CD4-positive, CD25-positive, alpha-beta regulatory T cell (primary cell): Measurements from ENCODE around the gene CLTRN. TPM values are rescaled to one million over a fixed set of nuclear protein-coding genes. Genes with fewer than 3 reads are reported as not detected.

ENCODE experiments used
- ATAC-seq, 2 donors: fragments of 150-1000 bp; cut with Tn5 transposase; one replicate each; pipeline ENCODE4 v1.10.0; 2021; ENCODE audit warnings: low read depth in 2 of 2, moderate number of reproducible peaks in 2 of 2, moderate library complexity in 1 of 2
- DNase-seq, 3 donors: peaks; one replicate each; pipeline versions ENCODE4 v3.0.0 to v3.0.0-alpha.2; 2012 to 2022; ENCODE audit warnings: mixed read lengths in 1 of 3
- H3K27ac ChIP-seq: one replicate; pipeline ENCODE4 v1.7.0; 2013; ENCODE audit warnings: mild to moderate bottlenecking, low read length; ENCODE audit not compliant: insufficient read depth, poor library complexity, severe bottlenecking
- H3K27me3 ChIP-seq: one replicate; pipeline ENCODE4 v1.7.0; 2013; ENCODE audit warnings: low read length; ENCODE audit not compliant: control insufficient read depth, insufficient read depth
- H3K36me3 ChIP-seq: one replicate; pipeline ENCODE4 v1.7.0; 2013; ENCODE audit warnings: mild to moderate bottlenecking, low read length, moderate library complexity; ENCODE audit not compliant: control insufficient read depth, insufficient read depth
- H3K4me1 ChIP-seq: 2 replicates; pipeline ENCODE4 v1.7.0; 2013; ENCODE audit warnings: mild to moderate bottlenecking, low read length; ENCODE audit not compliant: insufficient read depth, control insufficient read depth, poor library complexity, severe bottlenecking
- H3K4me3 ChIP-seq: one replicate; pipeline ENCODE4 v1.7.0; 2013; ENCODE audit warnings: low read depth, mild to moderate bottlenecking, low read length, moderate library complexity
- H3K9me3 ChIP-seq, 2 experiments: 1 replicate in 1 of 2; 2 replicates in 1 of 2; pipeline ENCODE4 v1.7.0; 2013; ENCODE audit warnings: low read length in 2 of 2, mild to moderate bottlenecking in 1 of 2, moderate library complexity in 1 of 2; ENCODE audit not compliant: control insufficient read depth in 2 of 2
- H3K27ac Mint-ChIP-seq, 3 donors: one replicate each; pipeline ENCODE4 v1.8.0; 2020 to 2022; ENCODE audit warnings: mild to moderate bottlenecking in 3 of 3, mixed read lengths in 3 of 3, moderate library complexity in 2 of 3
- H3K27me3 Mint-ChIP-seq: one replicate; pipeline ENCODE4 v1.8.0; 2022; ENCODE audit warnings: mild to moderate bottlenecking, mixed read lengths
- H3K36me3 Mint-ChIP-seq: one replicate; pipeline ENCODE4 v1.8.0; 2020; ENCODE audit warnings: mixed read lengths
- H3K4me1 Mint-ChIP-seq, 4 donors: one replicate each; pipeline ENCODE4 v1.8.0; 2020 to 2022; ENCODE audit warnings: mixed read lengths in 4 of 4, mild to moderate bottlenecking in 1 of 4
- H3K4me3 Mint-ChIP-seq, 4 donors: one replicate each; pipeline ENCODE4 v1.8.0; 2020 to 2022; ENCODE audit warnings: mild to moderate bottlenecking in 4 of 4, mixed read lengths in 4 of 4, moderate library complexity in 3 of 4
- H3K9me3 Mint-ChIP-seq, 7 donors: one replicate each; pipeline ENCODE4 v1.8.0; 2020 to 2022; ENCODE audit warnings: mixed read lengths in 7 of 7, mild to moderate bottlenecking in 3 of 7, moderate library complexity in 2 of 7
- polyA plus RNA-seq, 4 donors: library from polyadenylated mRNA; unstranded; fragments of 300-500 nt; fragmentation: Illumina TruSeq; gene quantifications; one replicate each; pipeline ENCODE4 v1.2.3, GENCODE V29; 2021
- total RNA-seq: library from RNA; stranded (reverse); gene quantifications from one replicate; pipeline ENCODE4 v1.2.3, GENCODE V29; 2022

CLTRN gene
- total and polyA plus RNA-seq, 5 donors from 2014 or later = 0.11 to 0.17 (median 0.17) TPM; not detected in 2

DNA sequence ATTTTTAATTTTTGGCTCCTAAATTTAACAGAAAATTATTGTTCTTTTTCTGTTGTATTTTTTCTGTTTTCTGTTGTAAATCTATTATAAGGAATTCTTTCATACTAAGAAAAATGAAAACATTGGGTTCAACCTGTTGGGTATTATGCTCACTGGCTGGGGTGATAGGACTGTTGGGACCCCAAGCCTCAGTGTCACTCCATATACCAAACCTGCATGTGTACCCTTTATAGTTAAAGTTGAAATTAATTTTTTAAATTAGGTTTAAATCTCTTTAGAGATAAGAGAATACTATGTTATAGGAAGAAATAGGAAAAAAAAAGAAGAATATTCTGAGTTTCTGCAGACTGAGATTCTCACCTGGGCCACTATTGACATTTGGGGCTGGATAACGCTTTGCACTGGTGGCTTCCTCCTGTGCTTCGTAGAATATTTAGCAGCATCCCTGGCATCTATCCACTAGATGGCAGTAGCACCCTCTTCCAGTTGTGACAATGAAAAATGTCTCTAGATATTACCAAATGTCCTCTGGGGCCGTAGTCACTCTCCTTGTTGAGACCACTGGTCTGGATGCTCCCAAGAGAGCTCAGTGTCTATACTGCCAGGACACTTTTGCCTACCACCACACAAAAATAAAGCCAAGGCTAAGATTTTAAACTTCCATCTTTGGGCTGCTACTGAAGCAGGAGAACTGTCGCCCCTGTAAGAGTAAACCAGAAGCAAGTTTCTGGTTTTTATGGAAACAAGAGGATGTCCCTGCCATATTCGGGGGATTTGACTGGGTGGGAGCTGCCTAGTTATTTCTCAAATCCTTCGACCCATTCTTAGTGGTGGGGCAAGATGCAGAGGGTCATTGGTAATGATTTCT lies 22.4 kb upstream of the CLTRN start:
- Histone ChIP-seq H3K36me3 (peaks cover 4% of the 10 kb centered on the region), H3K4me3 (no peak overlapping the region), H3K4me1 (peaks cover 8% of the 10 kb centered on the region), H3K27me3 (no peaks in the 10 kb centered on the region), H3K9me3 (no peaks in the 10 kb centered on the region), H3K27ac (no peak overlapping the region)
- Mint-ChIP-seq H3K27me3 (no peaks in the 10 kb centered on the region), H3K4me1 (peaks cover 8 to 20% (median 11%) of the 10 kb centered on the region in 4 donors), H3K36me3 (peaks cover 31% of the 10 kb centered on the region), H3K9me3 (no peaks in the 10 kb centered on the region), H3K27ac (peak overlapping the region; percentile 63 to 93 (median 91)), H3K4me3 (peak overlapping the region in 1 of 4 donors; percentile 1)
- DNase-seq (peak; percentile 44 to 78 (median 75)), ATAC-seq (peak; percentile 76 to 80)

DNA sequence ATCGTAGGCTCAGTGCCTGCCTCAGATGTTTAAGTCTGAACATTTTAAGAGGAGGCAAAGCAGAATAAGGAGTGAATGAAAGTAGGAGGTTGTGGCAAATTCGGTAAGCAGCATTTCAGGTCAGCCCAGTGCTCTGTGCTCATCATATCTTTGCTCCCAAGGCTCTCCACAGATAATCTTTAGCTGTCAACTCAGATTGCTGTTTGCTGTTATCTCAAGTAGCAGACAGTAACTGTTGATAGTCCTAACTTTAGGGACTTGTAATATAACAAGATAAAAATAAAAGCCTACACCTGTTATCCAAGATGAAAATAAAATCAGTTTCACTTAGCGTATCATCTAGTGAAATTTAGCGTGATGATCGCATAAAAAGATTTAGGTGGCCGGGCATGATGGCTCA lies 18.6 kb upstream of the CLTRN start:
- Histone ChIP-seq H3K27ac (no peak overlapping the region), H3K36me3 (peaks cover 10% of the 10 kb centered on the region), H3K4me1 (peaks cover 8% of the 10 kb centered on the region), H3K9me3 (no peaks in the 10 kb centered on the region), H3K27me3 (no peaks in the 10 kb centered on the region), H3K4me3 (no peak overlapping the region)
- Mint-ChIP-seq H3K4me3 (no peak overlapping the region), H3K36me3 (peaks cover 14% of the 10 kb centered on the region), H3K27me3 (no peaks in the 10 kb centered on the region), H3K27ac (no peak overlapping the region), H3K9me3 (no peaks in the 10 kb centered on the region), H3K4me1 (peaks cover 4 to 22% (median 12%) of the 10 kb centered on the region in 4 donors)
- ATAC-seq = no peak
- no peak for DNase-seq

DNA sequence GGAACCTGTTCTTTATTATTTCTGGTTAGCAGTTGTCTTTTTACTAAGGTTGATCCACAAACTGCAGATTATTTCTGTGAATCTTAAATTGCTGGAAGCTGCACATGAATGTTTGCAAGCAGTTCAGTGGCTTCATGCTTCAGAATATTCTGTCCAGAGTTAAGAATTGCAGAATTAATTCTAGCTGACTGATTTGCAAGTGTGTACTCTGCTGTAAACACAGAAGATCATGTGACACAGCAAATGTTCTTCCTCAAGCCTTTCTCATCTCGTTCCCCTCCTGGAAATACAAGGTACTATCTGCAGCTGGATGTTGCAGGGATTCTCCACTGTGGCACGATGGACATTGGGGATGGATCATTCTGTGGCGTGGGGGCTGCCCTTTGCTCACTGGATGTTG lies 16.8 kb upstream of the CLTRN start:
- peaks cover 3% of the 10 kb centered on the region for H3K4me1 ChIP-seq
- H3K27me3 ChIP-seq = no peaks in the 10 kb centered on the region
- ATAC-seq = no peak
- Mint-ChIP-seq H3K9me3 (no peaks in the 10 kb centered on the region), H3K4me1 (peaks cover 0 to 18% (median 13%) of the 10 kb centered on the region in 4 donors), H3K27ac (no peak overlapping the region), H3K36me3 (peaks cover 14% of the 10 kb centered on the region), H3K27me3 (no peaks in the 10 kb centered on the region), H3K4me3 (no peak overlapping the region)
- no peak overlapping the region for H3K27ac ChIP-seq
- no peak overlapping the region for H3K4me3 ChIP-seq
- H3K36me3 ChIP-seq = peaks cover 10% of the 10 kb centered on the region
- no peak for DNase-seq
- H3K9me3 ChIP-seq = no peaks in the 10 kb centered on the region

DNA sequence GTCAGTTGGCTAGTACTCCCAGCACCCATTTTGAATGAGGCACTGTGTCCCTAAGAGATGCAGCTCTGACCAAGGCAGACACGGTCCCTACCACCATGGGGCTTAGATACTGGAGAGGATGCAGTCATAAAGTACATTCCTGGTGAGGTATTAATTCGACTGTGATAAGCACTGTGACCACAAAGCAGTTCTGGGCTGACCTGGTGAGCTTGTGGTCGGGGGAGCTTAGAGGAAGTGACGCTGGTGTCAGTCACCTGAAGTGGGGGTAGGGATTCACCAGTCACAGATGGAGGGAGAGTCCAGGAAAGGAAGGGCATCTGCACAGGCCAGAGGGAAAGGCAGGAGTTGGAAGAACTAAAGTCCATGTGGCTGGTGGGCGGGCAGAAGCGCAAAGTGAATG lies 15.8 kb upstream of the CLTRN start:
- ATAC-seq (no peak), DNase-seq (no peak)
- Histone ChIP-seq H3K4me1 (peaks cover 11% of the 10 kb centered on the region), H3K4me3 (no peak overlapping the region), H3K36me3 (peaks cover 10% of the 10 kb centered on the region), H3K27ac (no peak overlapping the region), H3K9me3 (no peaks in the 10 kb centered on the region), H3K27me3 (no peaks in the 10 kb centered on the region)
- Mint-ChIP-seq H3K9me3 (no peaks in the 10 kb centered on the region), H3K4me1 (peaks cover 0 to 18% (median 15%) of the 10 kb centered on the region in 4 donors), H3K27ac (peak overlapping the region; percentile 13 to 74 (median 62)), H3K36me3 (peaks cover 14% of the 10 kb centered on the region), H3K4me3 (peak overlapping the region in 1 of 4 donors; percentile 44), H3K27me3 (no peaks in the 10 kb centered on the region)

DNA sequence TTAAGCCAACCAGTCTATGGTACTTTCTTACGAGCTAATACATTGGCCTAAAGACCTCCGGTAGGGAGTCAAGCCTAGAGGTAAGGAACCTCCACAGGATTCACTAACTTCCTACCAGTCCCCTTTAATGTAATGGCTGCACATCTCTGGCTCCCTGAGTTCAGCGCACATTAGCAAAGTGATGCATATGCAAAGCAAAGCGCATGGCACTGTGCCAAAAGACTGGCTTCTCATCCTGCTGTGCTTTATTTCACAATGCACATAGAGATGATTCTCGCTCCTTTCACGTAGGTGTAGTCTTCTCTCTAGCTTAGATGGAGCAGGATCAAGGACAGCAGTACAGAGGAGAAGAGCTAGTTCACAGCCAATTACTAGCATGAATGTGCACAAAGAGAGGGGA lies 14.6 kb upstream of the CLTRN start:
- H3K36me3 Mint-ChIP-seq = peaks cover 14% of the 10 kb centered on the region
- ATAC-seq (no peak), DNase-seq (no peak)
- no peak overlapping the region for H3K27ac Mint-ChIP-seq
- Histone ChIP-seq H3K36me3 (peaks cover 10% of the 10 kb centered on the region), H3K27me3 (no peaks in the 10 kb centered on the region), H3K4me1 (peaks cover 15% of the 10 kb centered on the region), H3K4me3 (no peak overlapping the region), H3K27ac (no peak overlapping the region), H3K9me3 (no peaks in the 10 kb centered on the region)
- no peak overlapping the region for H3K4me3 Mint-ChIP-seq
- H3K4me1 Mint-ChIP-seq = peaks cover 0 to 18% (median 11%) of the 10 kb centered on the region in 4 donors
- no peaks in the 10 kb centered on the region for H3K27me3 Mint-ChIP-seq
- H3K9me3 Mint-ChIP-seq = no peaks in the 10 kb centered on the region

DNA sequence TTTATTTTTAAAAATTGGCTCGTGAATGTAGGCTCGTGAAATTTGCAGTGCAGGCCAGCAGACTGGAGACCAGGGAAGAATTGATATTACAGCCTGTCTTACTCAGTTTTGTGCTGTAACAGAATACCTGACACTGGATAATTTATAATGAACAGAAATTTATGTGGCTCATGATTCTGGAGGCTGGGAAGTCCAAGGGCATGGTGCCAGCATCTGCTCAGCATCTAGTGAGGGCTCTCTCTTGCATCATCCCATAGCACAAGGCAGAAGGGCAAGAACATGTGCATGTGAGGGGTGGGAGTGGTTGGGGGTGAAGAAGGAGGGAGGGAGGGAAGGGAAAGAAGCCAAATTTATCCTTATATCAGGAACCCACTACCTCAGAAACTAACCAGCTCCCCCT lies 13.7 kb upstream of the CLTRN start:
- Histone ChIP-seq H3K27me3 (no peaks in the 10 kb centered on the region), H3K4me3 (no peak overlapping the region), H3K9me3 (no peaks in the 10 kb centered on the region), H3K4me1 (peaks cover 18% of the 10 kb centered on the region), H3K36me3 (peaks cover 10% of the 10 kb centered on the region), H3K27ac (no peak overlapping the region)
- ATAC-seq (no peak), DNase-seq (no peak)
- Mint-ChIP-seq H3K4me3 (no peak overlapping the region), H3K36me3 (peaks cover 14% of the 10 kb centered on the region), H3K27ac (no peak overlapping the region), H3K9me3 (no peaks in the 10 kb centered on the region), H3K27me3 (no peaks in the 10 kb centered on the region), H3K4me1 (peaks cover 3 to 18% (median 11%) of the 10 kb centered on the region in 4 donors)

DNA sequence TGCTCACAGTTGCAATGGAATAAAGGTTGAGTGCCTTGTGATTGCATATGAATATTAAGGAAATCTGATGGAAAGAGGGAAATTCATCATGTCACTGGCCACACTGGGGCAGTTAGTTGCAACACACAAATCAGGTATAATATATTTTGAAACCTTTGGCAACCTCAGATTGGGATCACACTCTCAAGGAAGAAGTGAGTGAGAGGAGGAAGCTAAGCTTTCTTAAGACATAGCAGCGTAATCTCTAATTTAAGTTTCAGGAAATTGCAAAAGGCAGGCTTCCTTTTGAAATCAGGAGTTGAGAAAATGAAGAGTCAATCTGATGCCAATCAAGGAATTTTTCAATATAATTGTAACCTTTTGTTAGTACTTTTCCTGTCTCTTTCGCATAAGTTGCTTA lies 12.3 kb upstream of the CLTRN start:
- Histone ChIP-seq H3K36me3 (peaks cover 10% of the 10 kb centered on the region), H3K27ac (no peak overlapping the region), H3K4me3 (no peak overlapping the region), H3K27me3 (no peaks in the 10 kb centered on the region), H3K9me3 (no peaks in the 10 kb centered on the region), H3K4me1 (peaks cover 18% of the 10 kb centered on the region)
- H3K4me1 Mint-ChIP-seq = peaks cover 3 to 17% (median 11%) of the 10 kb centered on the region in 4 donors
- peaks cover 9% of the 10 kb centered on the region for H3K36me3 Mint-ChIP-seq
- no peak overlapping the region for H3K27ac Mint-ChIP-seq
- H3K4me3 Mint-ChIP-seq = peak overlapping the region in 1 of 4 donors; percentile 83
- ATAC-seq (no peak), DNase-seq (no peak)
- no peaks in the 10 kb centered on the region for H3K27me3 Mint-ChIP-seq
- H3K9me3 Mint-ChIP-seq = no peaks in the 10 kb centered on the region
